Ovary (tissue), 3 donors: Measurements from ENCODE around the gene TXNDC2.

ENCODE experiments used
- POLR2A ChIP-seq: fragments of 450-650 bp; IDR thresholded peaks from one replicate; pipeline ENCODE4 v1.6.1; 2017; ENCODE audit warnings: antibody characterized with exemption, mild to moderate bottlenecking, moderate library complexity
- TF ChIP-seq, protein P1 (sequence below), 3 donors: fragments of 450-650 bp in 2 of 3; fragments of 200-600 bp in 1 of 3; IDR thresholded peaks; one replicate each; pipeline versions ENCODE4 v1.5.1 to v1.8.0; 2016 to 2022; ENCODE audit warnings: antibody characterized with exemption in 3 of 3, mild to moderate bottlenecking in 1 of 3
- donor health status: DM: no; HTN: no; CAD: no.

DNA sequence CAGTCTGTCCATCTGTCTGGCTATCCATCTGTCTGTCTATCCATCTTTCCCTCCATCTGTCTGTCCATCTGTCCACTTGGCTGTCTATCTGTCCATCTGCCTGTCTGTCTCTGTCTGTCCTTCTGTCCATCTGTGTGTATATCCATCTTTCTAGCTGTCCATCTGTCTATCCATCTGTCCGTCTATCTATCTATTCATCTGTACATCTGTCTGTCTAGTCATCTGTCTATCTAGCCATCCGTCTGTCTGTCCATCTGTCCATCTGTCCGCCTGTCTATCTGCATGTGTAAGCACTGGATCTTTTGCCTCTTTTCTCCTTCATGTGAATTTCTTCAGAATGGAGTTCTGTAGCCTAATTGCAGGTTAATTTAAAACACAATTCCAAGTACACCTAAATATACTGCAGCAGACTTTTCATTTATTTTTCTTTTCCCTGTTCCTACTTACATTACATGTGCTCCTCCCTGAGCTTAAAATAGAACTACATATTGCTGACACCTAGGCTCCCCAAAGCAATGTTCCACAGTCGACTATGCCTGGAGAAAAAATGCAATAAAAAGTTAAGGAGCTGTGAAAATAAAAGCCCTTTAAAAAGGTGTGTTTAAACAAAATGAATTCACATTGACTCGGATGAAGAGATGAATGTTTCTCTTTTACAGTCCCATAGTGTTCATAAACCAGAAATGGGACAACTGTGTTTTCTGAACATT, 37.4 kb upstream of the TXNDC2 start:
- TF ChIP-seq, protein P1, sequence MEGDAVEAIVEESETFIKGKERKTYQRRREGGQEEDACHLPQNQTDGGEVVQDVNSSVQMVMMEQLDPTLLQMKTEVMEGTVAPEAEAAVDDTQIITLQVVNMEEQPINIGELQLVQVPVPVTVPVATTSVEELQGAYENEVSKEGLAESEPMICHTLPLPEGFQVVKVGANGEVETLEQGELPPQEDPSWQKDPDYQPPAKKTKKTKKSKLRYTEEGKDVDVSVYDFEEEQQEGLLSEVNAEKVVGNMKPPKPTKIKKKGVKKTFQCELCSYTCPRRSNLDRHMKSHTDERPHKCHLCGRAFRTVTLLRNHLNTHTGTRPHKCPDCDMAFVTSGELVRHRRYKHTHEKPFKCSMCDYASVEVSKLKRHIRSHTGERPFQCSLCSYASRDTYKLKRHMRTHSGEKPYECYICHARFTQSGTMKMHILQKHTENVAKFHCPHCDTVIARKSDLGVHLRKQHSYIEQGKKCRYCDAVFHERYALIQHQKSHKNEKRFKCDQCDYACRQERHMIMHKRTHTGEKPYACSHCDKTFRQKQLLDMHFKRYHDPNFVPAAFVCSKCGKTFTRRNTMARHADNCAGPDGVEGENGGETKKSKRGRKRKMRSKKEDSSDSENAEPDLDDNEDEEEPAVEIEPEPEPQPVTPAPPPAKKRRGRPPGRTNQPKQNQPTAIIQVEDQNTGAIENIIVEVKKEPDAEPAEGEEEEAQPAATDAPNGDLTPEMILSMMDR (IDR thresholded peaks at IDR 0.05) = no peak
- TF ChIP-seq POLR2A = no peak
